Loucy (cell line): ENCODE measurements around the gene TMEM14A.

Experiments used
- H2AFZ ChIP-seq: fragments of 200-600 bp; sonication (generic); 2 replicates; pipeline ENCODE4 v1.6.0; 2016; ENCODE audit warnings: antibody characterized with exemption, mild to moderate bottlenecking, low read length, moderate library complexity
- H3F3A ChIP-seq: fragments of 200-600 bp; 2 replicates; pipeline ENCODE4 v1.6.0; 2016; ENCODE audit warnings: antibody characterized with exemption, low read depth, mild to moderate bottlenecking
- H3K27me3 ChIP-seq: fragments of 200-600 bp; sonication (generic); 2 replicates; pipeline ENCODE4 v1.6.1; 2014; ENCODE audit warnings: low read length, mild to moderate bottlenecking; ENCODE audit not compliant: insufficient read depth, poor library complexity, severe bottlenecking
- H3K36me3 ChIP-seq: fragments of 200-600 bp; sonication (generic); 2 replicates; pipeline ENCODE4 v1.6.1; 2016; ENCODE audit warnings: low read length; ENCODE audit not compliant: insufficient read depth
- H3K4me1 ChIP-seq: fragments of 200-600 bp; sonication (generic); 2 replicates; pipeline ENCODE4 v1.5.1; 2014; ENCODE audit warnings: low read length, mild to moderate bottlenecking; ENCODE audit not compliant: insufficient read depth, poor library complexity, severe bottlenecking
- H3K4me2 ChIP-seq: fragments of 200-600 bp; sonication (generic); 2 replicates; pipeline ENCODE4 v1.6.0; 2014; ENCODE audit warnings: antibody characterized with exemption, low read length, low read depth, mild to moderate bottlenecking; ENCODE audit not compliant: poor library complexity, severe bottlenecking
- H3K4me3 ChIP-seq: fragments of 200-600 bp; sonication (generic); 2 replicates; pipeline ENCODE4 v1.5.1; 2014; ENCODE audit warnings: low read length, mild to moderate bottlenecking, mixed read lengths; ENCODE audit not compliant: poor library complexity, severe bottlenecking
- H3K79me2 ChIP-seq: fragments of 200-600 bp; sonication (generic); 2 replicates; pipeline ENCODE4 v1.6.1; 2014; ENCODE audit warnings: low read length; ENCODE audit not compliant: insufficient read depth
- H3K9ac ChIP-seq: fragments of 200-600 bp; sonication (generic); 2 replicates; pipeline ENCODE4 v1.6.0; 2014; ENCODE audit warnings: mild to moderate bottlenecking, low read depth, low read length, moderate library complexity; ENCODE audit not compliant: poor library complexity, severe bottlenecking
- H3K9me2 ChIP-seq: fragments of 200-600 bp; sonication (generic); replicated peaks from 2 replicates; pipeline ENCODE4 v1.6.1; 2016; ENCODE audit warnings: low read depth, low read length, mixed read lengths
- H3K9me3 ChIP-seq: fragments of 200-600 bp; sonication (generic); 2 replicates; pipeline ENCODE4 v1.6.1; 2014; ENCODE audit warnings: mild to moderate bottlenecking, antibody characterized with exemption, low read length, low read depth; ENCODE audit not compliant: insufficient read depth
- H4K20me1 ChIP-seq: fragments of 200-600 bp; sonication (generic); 2 replicates; pipeline ENCODE4 v1.6.0; 2014; ENCODE audit warnings: antibody characterized with exemption, low read length, mild to moderate bottlenecking; ENCODE audit not compliant: insufficient read depth, poor library complexity, severe bottlenecking
- CTCF ChIP-seq: fragments of 200-600 bp; sonication (generic); conservative IDR thresholded peaks from 2 replicates; pipeline ENCODE4 v1.5.1; 2014; ENCODE audit warnings: mild to moderate bottlenecking, antibody characterized with exemption, low read length
- EZH2phosphoT487 ChIP-seq: fragments of 200-600 bp; IDR thresholded peaks from 2 replicates; pipeline ENCODE4 v1.6.1; 2018; ENCODE audit warnings: antibody characterized with exemption, mild to moderate bottlenecking, moderate library complexity, borderline replicate concordance

The TMEM14A gene

GRCh38 chr6:52662031-52662430, 8.9 kb upstream of the TMEM14A start:
- no peak overlapping the region for H3K4me3 ChIP-seq
- no peaks in the 10 kb centered on the region for H3K27me3 ChIP-seq
- H3K9ac ChIP-seq, result no peak overlapping the region
- no peaks in the 10 kb centered on the region for H3K9me2 ChIP-seq
- peaks cover 27% of the 10 kb centered on the region for H3K79me2 ChIP-seq
- H3F3A ChIP-seq, result no peaks in the 10 kb centered on the region
- H3K9me3 ChIP-seq, result no peaks in the 10 kb centered on the region
- H2AFZ ChIP-seq, result no peak overlapping the region
- no peak overlapping the region for H3K4me2 ChIP-seq
- H3K36me3 ChIP-seq, result no peaks in the 10 kb centered on the region
- TF ChIP-seq EZH2phosphoT487, result no peak
- no peak for TF ChIP-seq CTCF
- no peaks in the 10 kb centered on the region for H4K20me1 ChIP-seq
- H3K4me1 ChIP-seq, result peaks cover 42% of the 10 kb centered on the region

- peaks cover 55% of the 10 kb centered on the region for H3K4me1 ChIP-seq
Measured at GRCh38 chr6:52663120-52663935, 7.6 kb upstream of the TMEM14A start.

GRCh38 chr6:52663936-52664185, 7.1 kb upstream of the TMEM14A start:
- H3F3A ChIP-seq, result no peaks in the 10 kb centered on the region
- peaks cover 30% of the 10 kb centered on the region for H3K79me2 ChIP-seq
- peak overlapping the region; percentile 89 for H3K9ac ChIP-seq
- no peaks in the 10 kb centered on the region for H3K36me3 ChIP-seq
- H3K4me3 ChIP-seq, result peak overlapping the region; percentile 80
- no peaks in the 10 kb centered on the region for H3K27me3 ChIP-seq
- H4K20me1 ChIP-seq, result no peaks in the 10 kb centered on the region
- no peaks in the 10 kb centered on the region for H3K9me3 ChIP-seq
- H3K4me1 ChIP-seq, result peaks cover 55% of the 10 kb centered on the region
- peak overlapping the region; percentile 82 for H2AFZ ChIP-seq
- H3K9me2 ChIP-seq, result no peaks in the 10 kb centered on the region
- peak overlapping the region; percentile 98 for H3K4me2 ChIP-seq
- TF ChIP-seq CTCF (no peak), EZH2phosphoT487 (no peak)

More at GRCh38 chr6:52663120-52663935, 7.6 kb upstream of the TMEM14A start:
- Histone ChIP-seq H3K9me3 (no peaks in the 10 kb centered on the region), H3K79me2 (peaks cover 30% of the 10 kb centered on the region), H3K9ac (peak overlapping the region; percentile 89), H3K27me3 (no peaks in the 10 kb centered on the region), H3K4me3 (peak overlapping the region; percentile 80), H3K9me2 (no peaks in the 10 kb centered on the region), H2AFZ (peak overlapping the region; percentile 82), H3K4me2 (peak overlapping the region; percentile 98), H3F3A (no peaks in the 10 kb centered on the region), H4K20me1 (no peaks in the 10 kb centered on the region), H3K36me3 (no peaks in the 10 kb centered on the region)
- TF ChIP-seq CTCF (peak; percentile 97), EZH2phosphoT487 (no peak)
